ENCODE data around the gene OSTM1. TPM values are rescaled to one million over a fixed set of nuclear protein-coding genes. Genes with fewer than 3 reads are reported as not detected.
"Not testable (repeated sequence)": the region's sequence is repeated elsewhere in the genome, so short reads cannot be mapped to it uniquely, and the experiment has no call there.

OSTM1 gene
- total RNA-seq, 1 donor: 44.1 TPM

- DNase-seq (ENCODE audit: low read depth): no peak
- TF ChIP-seq CTCF (IDR thresholded peaks at IDR 0.05; ENCODE audit: insufficient read depth, low read length): no peak
- no peak overlapping the region for H3K4me3 ChIP-seq (ENCODE audit: low read depth, low read length)
Measured at GRCh38 chr6:108029226-108029921, 45.2 kb downstream of the OSTM1 start.

GRCh38 chr6:108027594-108027993 is 46.9 kb downstream of the OSTM1 start:
- no peak for TF ChIP-seq CTCF (IDR thresholded peaks at IDR 0.05; ENCODE audit: insufficient read depth, low read length)
- peak; percentile 25 for DNase-seq (ENCODE audit: low read depth)
- no peak overlapping the region for H3K4me3 ChIP-seq (ENCODE audit: low read depth, low read length)

- no peak overlapping the region for H3K4me3 ChIP-seq (ENCODE audit: low read depth, low read length)
- no peak for TF ChIP-seq CTCF (IDR thresholded peaks at IDR 0.05; ENCODE audit: insufficient read depth, low read length)
- DNase-seq (ENCODE audit: low read depth): no peak
Measured at GRCh38 chr6:108027056-108027455, 47.5 kb downstream of the OSTM1 start.

GRCh38 chr6:108024427-108025073 is 50.0 kb downstream of the OSTM1 start:
- TF ChIP-seq CTCF (IDR thresholded peaks at IDR 0.05; ENCODE audit: insufficient read depth, low read length): no peak
- no peak for DNase-seq (ENCODE audit: low read depth)
- no peak overlapping the region for H3K4me3 ChIP-seq (ENCODE audit: low read depth, low read length)

GRCh38 chr6:108020472-108021116 is 53.9 kb downstream of the OSTM1 start:
- no peak for TF ChIP-seq CTCF (IDR thresholded peaks at IDR 0.05; ENCODE audit: insufficient read depth, low read length)
- no peak overlapping the region for H3K4me3 ChIP-seq (ENCODE audit: low read depth, low read length)
- no peak for DNase-seq (ENCODE audit: low read depth)

GRCh38 chr6:108016283-108016682 is 58.3 kb downstream of the OSTM1 start:
- DNase-seq (ENCODE audit: low read depth); H3K4me3 ChIP-seq (ENCODE audit: low read depth, low read length): not testable (repeated sequence)

- DNase-seq (ENCODE audit: low read depth): no peak
- no peak for TF ChIP-seq CTCF (IDR thresholded peaks at IDR 0.05; ENCODE audit: insufficient read depth, low read length)
- no peak overlapping the region for H3K4me3 ChIP-seq (ENCODE audit: low read depth, low read length)
Measured at GRCh38 chr6:108013787-108014439, 60.6 kb downstream of the OSTM1 start.

All from fibroblast of the aortic adventitia (primary cell).